Kidney (tissue), 14 donors: Measurements from ENCODE around the gene TEX44. TPM values are rescaled to one million over a fixed set of nuclear protein-coding genes. Genes with fewer than 3 reads are reported as not detected.
"Not testable (repeated sequence)": the region's sequence is repeated elsewhere in the genome, so short reads cannot be mapped to it uniquely, and the experiment has no call there.

Experiments
- DNase-seq, 5 donors: peaks; one replicate each; pipeline ENCODE4 v3.0.0-alpha.2; 2013 to 2020
- FAIRE-seq: peaks from 2 replicates; lab custom pipeline; 2012; peaks lifted over from hg19 to GRCh38; lab: Jason Lieb, UNC
- H3K27ac ChIP-seq, 2 donors: one replicate each; pipeline ENCODE4 v1.7.0; 2013; ENCODE audit warnings: low read depth in 2 of 2, low read length in 2 of 2, inconsistent platforms in 1 of 2
- H3K27me3 ChIP-seq: one replicate; pipeline ENCODE4 v1.7.1; 2013; ENCODE audit warnings: low read length, inconsistent platforms; ENCODE audit not compliant: control insufficient read depth, insufficient read depth
- H3K36me3 ChIP-seq, 3 donors: one replicate each; pipeline versions ENCODE4 v1.7.0 to v1.7.1; 2013; ENCODE audit warnings: low read length in 3 of 3, control low read depth in 1 of 3, inconsistent platforms in 1 of 3; ENCODE audit not compliant: insufficient read depth in 3 of 3, control insufficient read depth in 2 of 3
- H3K4me1 ChIP-seq, 3 donors: one replicate each; pipeline versions ENCODE4 v1.7.0 to v1.7.1; 2013; ENCODE audit warnings: low read length in 3 of 3, inconsistent platforms in 1 of 3, low read depth in 1 of 3; ENCODE audit not compliant: control insufficient read depth in 2 of 3, insufficient read depth in 2 of 3
- H3K4me3 ChIP-seq, 3 donors: one replicate each; pipeline versions ENCODE4 v1.7.0 to v1.8.1; 2013; ENCODE audit warnings: low read length in 3 of 3, control low read depth in 1 of 3, inconsistent platforms in 1 of 3
- H3K9ac ChIP-seq, 3 donors: one replicate each; pipeline versions ENCODE4 v1.7.0 to v1.7.1; 2013; ENCODE audit warnings: low read length in 3 of 3, control low read depth in 1 of 3, inconsistent platforms in 1 of 3
- H3K9me3 ChIP-seq, 3 donors: one replicate each; pipeline versions ENCODE4 v1.7.0 to v1.7.1; 2013; ENCODE audit warnings: low read length in 3 of 3, control low read depth in 1 of 3, inconsistent platforms in 1 of 3; ENCODE audit not compliant: control insufficient read depth in 2 of 3, insufficient read depth in 1 of 3
- intact Hi-C: fragments of 100-400 bp; cut with DNase I; formaldehyde crosslinking; loops from one replicate; pipeline ENCODE4 v1.11.1; 2022
- polyA plus RNA-seq: library from polyadenylated mRNA; stranded (reverse); fragments of 350-450 nt; fragmentation: Illumina TruSeq; extraction: RNeasy Lipid Tissue Mini Kit (QIAGEN cat#74804); gene quantifications from one replicate; pipeline ENCODE4 v1.2.3, GENCODE V29; 2014; ENCODE audit warnings: low read depth, low replicate concordance; ENCODE audit not compliant: insufficient read depth
- total RNA-seq: library from RNA; stranded (reverse); fragmentation: NEBNext Ultra II Directional; extraction: Animal tissue kit (Norgen Biotek cat#: 25700); gene quantifications from one replicate; pipeline ENCODE4 v1.2.1, GENCODE V29; 2021
- TF ChIP-seq, protein P1 (sequence below): IDR thresholded peaks from 3 replicates; pipeline ENCODE4 v1.5.1; 2012; ENCODE audit warnings: mild to moderate bottlenecking, moderate library complexity, borderline replicate concordance; ENCODE audit not compliant: insufficient read depth; ENCODE audit errors: extremely low read depth
- donor health status: control.
- donor health status: control.
- donor health status: control.
- donor health status: control.
- donor health status: control.
- donor health status: DM: yes; HTN: yes; CAD: no.
- donor health status: Normal renal cell carcinoma (clear cell type).

Gene TEX44
- total and polyA plus RNA-seq, 2 donors from 2014 or later = not detected

DNA sequence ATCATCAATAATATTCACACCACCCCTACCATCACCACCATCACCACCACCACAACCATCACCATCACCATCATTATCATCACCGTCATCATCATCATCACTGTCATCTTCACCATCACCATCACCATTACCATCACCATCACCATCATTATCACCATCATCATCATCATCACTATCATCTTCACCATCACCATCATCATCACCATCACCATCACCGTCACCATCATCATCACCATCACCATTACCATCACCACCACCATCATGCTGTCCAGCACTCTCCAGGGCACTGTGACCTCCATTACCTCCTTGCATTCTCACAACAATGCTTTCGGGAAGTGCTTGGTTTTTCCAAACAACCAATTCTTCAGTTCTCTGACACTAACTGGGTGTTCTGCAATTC is 13.1 kb upstream of the TEX44 start:
- Histone ChIP-seq H3K27ac (no peak overlapping the region), H3K4me1 (no peaks in the 10 kb centered on the region), H3K36me3 (no peaks in the 10 kb centered on the region), H3K9me3 (no peaks in the 10 kb centered on the region), H3K9ac (no peak overlapping the region), H3K27me3 (no peaks in the 10 kb centered on the region), H3K4me3 (no peak overlapping the region)
- intact Hi-C loops = no loop called here
- FAIRE-seq (no peak), DNase-seq (no peak)
- TF ChIP-seq, protein P1, sequence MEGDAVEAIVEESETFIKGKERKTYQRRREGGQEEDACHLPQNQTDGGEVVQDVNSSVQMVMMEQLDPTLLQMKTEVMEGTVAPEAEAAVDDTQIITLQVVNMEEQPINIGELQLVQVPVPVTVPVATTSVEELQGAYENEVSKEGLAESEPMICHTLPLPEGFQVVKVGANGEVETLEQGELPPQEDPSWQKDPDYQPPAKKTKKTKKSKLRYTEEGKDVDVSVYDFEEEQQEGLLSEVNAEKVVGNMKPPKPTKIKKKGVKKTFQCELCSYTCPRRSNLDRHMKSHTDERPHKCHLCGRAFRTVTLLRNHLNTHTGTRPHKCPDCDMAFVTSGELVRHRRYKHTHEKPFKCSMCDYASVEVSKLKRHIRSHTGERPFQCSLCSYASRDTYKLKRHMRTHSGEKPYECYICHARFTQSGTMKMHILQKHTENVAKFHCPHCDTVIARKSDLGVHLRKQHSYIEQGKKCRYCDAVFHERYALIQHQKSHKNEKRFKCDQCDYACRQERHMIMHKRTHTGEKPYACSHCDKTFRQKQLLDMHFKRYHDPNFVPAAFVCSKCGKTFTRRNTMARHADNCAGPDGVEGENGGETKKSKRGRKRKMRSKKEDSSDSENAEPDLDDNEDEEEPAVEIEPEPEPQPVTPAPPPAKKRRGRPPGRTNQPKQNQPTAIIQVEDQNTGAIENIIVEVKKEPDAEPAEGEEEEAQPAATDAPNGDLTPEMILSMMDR = no peak

DNA sequence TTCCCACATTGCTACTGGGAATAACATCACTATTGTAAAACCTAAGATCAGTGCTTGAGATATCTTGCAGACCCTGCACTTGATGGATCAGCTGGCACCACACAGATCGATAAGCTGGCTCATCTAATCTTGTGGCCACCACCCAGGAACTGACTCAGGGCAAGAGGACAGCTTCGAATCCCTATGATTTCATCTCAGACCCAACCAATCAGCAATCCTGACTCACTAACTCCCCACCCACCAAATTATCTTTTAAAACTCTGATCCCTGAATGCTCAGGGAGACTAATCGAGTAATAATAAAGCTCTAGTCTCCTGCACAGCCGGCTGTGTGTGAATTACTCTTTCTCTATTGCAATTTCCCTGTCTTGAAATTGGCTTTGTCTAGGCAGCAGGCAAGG is 11.3 kb upstream of the TEX44 start:
- Histone ChIP-seq H3K4me3 (no peak overlapping the region), H3K9me3 (no peaks in the 10 kb centered on the region), H3K27me3 (no peaks in the 10 kb centered on the region), H3K36me3 (no peaks in the 10 kb centered on the region), H3K9ac (no peak overlapping the region), H3K4me1 (no peaks in the 10 kb centered on the region), H3K27ac (no peak overlapping the region)
- intact Hi-C loops = no loop called here
- TF ChIP-seq, protein P1 = no peak
- FAIRE-seq (no peak), DNase-seq (no peak)

DNA sequence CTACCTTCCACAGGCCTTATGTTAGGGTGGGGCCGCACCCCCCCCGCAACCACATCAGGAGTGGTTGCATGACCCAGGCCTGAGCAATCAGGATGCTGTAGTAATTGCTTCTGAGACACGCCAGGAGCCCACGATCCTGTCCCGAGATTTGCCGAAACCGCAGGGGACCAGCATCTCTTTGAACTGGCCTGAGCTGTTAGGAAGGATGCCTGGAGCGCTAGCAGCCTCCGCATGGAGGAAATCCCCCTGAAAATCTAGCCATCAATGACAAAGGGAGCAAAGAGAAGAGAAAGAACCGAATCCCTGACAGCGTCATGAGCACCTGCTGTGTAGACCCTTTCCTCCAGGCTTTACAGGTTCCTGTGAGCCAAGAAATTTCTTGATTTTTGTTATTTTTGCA is 8.7 kb upstream of the TEX44 start:
- FAIRE-seq (no peak), DNase-seq (no peak)
- TF ChIP-seq, protein P1 = no peak
- no peak overlapping the region for H3K27ac ChIP-seq
- no peak overlapping the region for H3K9ac ChIP-seq
- H3K4me1 ChIP-seq = no peaks in the 10 kb centered on the region
- no peaks in the 10 kb centered on the region for H3K9me3 ChIP-seq
- H3K36me3 ChIP-seq = no peaks in the 10 kb centered on the region
- H3K4me3 ChIP-seq = no peak overlapping the region
- intact Hi-C loops = no loop called here
- H3K27me3 ChIP-seq = no peaks in the 10 kb centered on the region

DNA sequence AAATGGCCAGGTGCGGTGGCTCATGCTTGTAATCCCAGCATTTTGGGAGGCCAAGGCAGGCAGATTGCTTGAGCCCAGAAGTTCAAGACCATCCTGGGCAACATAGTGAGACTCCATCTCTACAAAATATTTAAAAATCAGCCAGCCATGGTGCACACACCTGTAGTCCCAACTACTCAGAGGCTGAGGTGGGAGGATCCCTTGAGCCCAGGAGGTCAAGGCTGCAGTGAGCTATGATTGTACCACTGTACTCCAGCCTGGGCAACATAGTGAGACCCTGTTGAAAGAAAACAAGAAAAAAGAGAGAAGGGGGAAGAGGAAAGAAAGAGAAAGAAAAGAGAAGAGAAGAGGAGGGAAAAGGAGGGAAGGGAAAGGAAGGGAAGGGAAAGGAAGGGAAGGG is 4.9 kb upstream of the TEX44 start:
- H3K36me3 ChIP-seq, H3K4me3 ChIP-seq, H3K9me3 ChIP-seq, FAIRE-seq, H3K4me1 ChIP-seq, H3K9ac ChIP-seq, intact Hi-C loops, H3K27ac ChIP-seq, H3K27me3 ChIP-seq, DNase-seq: not testable (repeated sequence)
